HG03039 (cell line): ENCODE data around the gene EXOSC3.
"Not testable (repeated sequence)": the region's sequence is repeated elsewhere in the genome, so short reads cannot be mapped to it uniquely, and the experiment has no call there.

Experiments used
- ATAC-seq: cut with Tn5 transposase; IDR thresholded peaks from one replicate; pipeline ENCODE4 v1.9.1; 2021; ENCODE audit warnings: mild to moderate bottlenecking, moderate library complexity; ENCODE audit not compliant: unreplicated experiment

The EXOSC3 gene

GRCh38 chr9:37784616-37785483, at the start of gene EXOSC3:
TSS of gene EXOSC3 (minus strand) at chr9:37785064. CDS start at chr9:37785044, 20 bp downstream.
- peak; percentile 88 for ATAC-seq

GRCh38 chr9:37827483-37828165, 42.8 kb upstream of the EXOSC3 start:
- ATAC-seq = no peak

GRCh38 chr9:37825174-37825573, 40.3 kb upstream of the EXOSC3 start:
- ATAC-seq = not testable (repeated sequence)

- ATAC-seq = no peak
These were observed 35.3 kb upstream of the EXOSC3 start for GRCh38 chr9:37820142-37820541.

- no peak for ATAC-seq
These were observed 34.0 kb upstream of the EXOSC3 start for GRCh38 chr9:37818849-37819248.

- ATAC-seq = no peak
These were observed 28.0 kb upstream of the EXOSC3 start for GRCh38 chr9:37812773-37813379.

GRCh38 chr9:37811906-37812476, 27.1 kb upstream of the EXOSC3 start:
- ATAC-seq = no peak

- not testable (repeated sequence) for ATAC-seq
These were observed 24.8 kb upstream of the EXOSC3 start for GRCh38 chr9:37809676-37810075.

- ATAC-seq = no peak
These were observed 21.4 kb upstream of the EXOSC3 start for GRCh38 chr9:37806271-37806670.

- no peak for ATAC-seq
These were observed 17.3 kb upstream of the EXOSC3 start for GRCh38 chr9:37801959-37802711.

GRCh38 chr9:37801287-37801850, 16.5 kb upstream of the EXOSC3 start:
- peak; percentile 31 for ATAC-seq

- peak; percentile 60 for ATAC-seq
These were observed 15.9 kb upstream of the EXOSC3 start, which contains the start of gene DCAF10 for GRCh38 chr9:37800631-37801286. TSS of gene DCAF10 (plus strand) at chr9:37800797. CDS start at chr9:37800867, 70 bp downstream.

- ATAC-seq = no peak
These were observed 13.8 kb upstream of the EXOSC3 start for GRCh38 chr9:37798677-37799076.

GRCh38 chr9:37796232-37796631, 11.4 kb upstream of the EXOSC3 start:
- ATAC-seq = no peak

GRCh38 chr9:37792122-37792521, 7.3 kb upstream of the EXOSC3 start:
- no peak for ATAC-seq

- ATAC-seq = no peak
These were observed 5.2 kb upstream of the EXOSC3 start for GRCh38 chr9:37790096-37790495.

- ATAC-seq = no peak
These were observed 3.5 kb upstream of the EXOSC3 start for GRCh38 chr9:37788332-37788731.

- ATAC-seq = no peak
These were observed 2.2 kb upstream of the EXOSC3 start for GRCh38 chr9:37787059-37787458.

GRCh38 chr9:37784291-37784615, 611 bp downstream of the EXOSC3 start:
- ATAC-seq = no peak

GRCh38 chr9:37778534-37778933, 6.3 kb downstream of the EXOSC3 start:
- no peak for ATAC-seq
